HepG2 (cell line): ENCODE measurements around the gene AKR1E2.

Source experiments
- EZH2 ChIP-seq: conservative IDR thresholded peaks from 2 replicates; pipeline ENCODE4 v1.6.1; 2012; ENCODE audit warnings: mild to moderate bottlenecking, low read depth, low read length, moderate library complexity
- LCORL ChIP-seq, 2 experiments: fragments of 450-650 bp in 1 of 2; sonication (generic) in 1 of 2; formaldehyde crosslinking in 1 of 2; IDR thresholded peaks; 2 replicates each; pipeline versions ENCODE4 v1.5.0 to v1.6.1; 2017 to 2020; ENCODE audit warnings: antibody characterized with exemption in 1 of 2, missing genetic modification reagents in 1 of 2
- POLR2A ChIP-seq, 2 experiments: IDR thresholded peaks; 2 replicates each; pipeline ENCODE4 v1.6.1; 2011; ENCODE audit warnings: low read depth in 2 of 2, low read length in 2 of 2, mild to moderate bottlenecking in 1 of 2, moderate library complexity in 1 of 2; ENCODE audit not compliant: insufficient read depth in 1 of 2
- PRDM4 ChIP-seq: sonication (generic); formaldehyde crosslinking; IDR thresholded peaks from 2 replicates; pipeline ENCODE4 v1.9.0; 2021; ENCODE audit warnings: missing genetic modification reagents, borderline replicate concordance
- RELA ChIP-seq: sonication (generic); formaldehyde crosslinking; IDR thresholded peaks from 2 replicates; pipeline ENCODE4 v1.4.0; 2020; ENCODE audit warnings: missing genetic modification reagents
- ZNF333 ChIP-seq: sonication (generic); formaldehyde crosslinking; IDR thresholded peaks from 2 replicates; pipeline ENCODE4 v1.4.0; 2020; ENCODE audit warnings: mild to moderate bottlenecking, missing genetic modification reagents, borderline replicate concordance
- ZNF598 ChIP-seq: sonication (generic); formaldehyde crosslinking; IDR thresholded peaks from 2 replicates; pipeline ENCODE4 v1.5.1; 2020; ENCODE audit warnings: mild to moderate bottlenecking, missing genetic modification reagents, borderline replicate concordance
- ZNF782 ChIP-seq: sonication (generic); formaldehyde crosslinking; IDR thresholded peaks from 2 replicates; pipeline ENCODE4 v1.4.0; 2020; ENCODE audit warnings: missing genetic modification reagents, mild to moderate bottlenecking, borderline replicate concordance
- TF ChIP-seq, protein P1 (sequence below): sonication (generic); formaldehyde crosslinking; IDR thresholded peaks from 2 replicates; pipeline ENCODE4 v1.5.0; 2020; ENCODE audit warnings: mild to moderate bottlenecking, missing genetic modification reagents, moderate library complexity
- TF ChIP-seq, protein P2 (sequence below), 2 experiments: sonication (generic) in 1 of 2; formaldehyde crosslinking in 1 of 2; IDR thresholded peaks; 2 replicates each; pipeline versions ENCODE4 v1.5.1 to v1.6.1; 2011 to 2020; ENCODE audit warnings: borderline replicate concordance in 1 of 2, low read depth in 1 of 2, low read length in 1 of 2, mild to moderate bottlenecking in 1 of 2, missing genetic modification reagents in 1 of 2, moderate library complexity in 1 of 2
- TF ChIP-seq, protein P3 (sequence below): sonication (generic); formaldehyde crosslinking; IDR thresholded peaks from 2 replicates; pipeline ENCODE4 v1.8.1; 2023; ENCODE audit warnings: mild to moderate bottlenecking, missing genetic modification reagents

DNA sequence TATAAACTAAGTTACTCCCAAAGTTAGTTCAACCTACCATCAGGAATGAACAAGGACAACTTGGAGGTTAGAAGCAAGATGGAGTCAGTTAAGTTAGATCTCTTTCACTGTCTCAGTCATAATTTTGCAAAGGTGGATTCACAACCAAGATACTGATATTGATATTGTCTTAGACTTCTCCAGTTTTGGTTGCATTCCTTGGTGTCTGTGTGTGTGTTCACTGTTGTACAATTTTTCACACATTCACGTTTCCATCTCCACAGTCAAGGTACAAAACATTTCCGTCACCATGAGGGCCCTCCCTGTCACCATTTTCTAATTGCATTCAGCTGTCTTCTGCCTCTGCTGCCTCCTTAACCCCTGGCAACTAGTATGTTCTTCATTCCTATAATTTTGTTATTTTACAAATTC lies 41.1 kb downstream of the AKR1E2 start:
- TF ChIP-seq POLR2A (IDR thresholded peaks at IDR 0.05; ENCODE audit: insufficient read depth in 1 of 2, low read depth in 2 of 2, low read length in 2 of 2) (no peak), EZH2 (no peak), PRDM4 (CRISPR knock-in tag) (no peak), ZNF782 (CRISPR knock-in tag) (no peak), RELA (CRISPR knock-in tag) (no peak), ZNF598 (CRISPR knock-in tag) (no peak), ZNF333 (CRISPR knock-in tag) (no peak), LCORL (IDR thresholded peaks at IDR 0.05) (no peak), LCORL (CRISPR knock-in tag; IDR thresholded peaks at IDR 0.05) (no peak)
- TF ChIP-seq, protein P1, sequence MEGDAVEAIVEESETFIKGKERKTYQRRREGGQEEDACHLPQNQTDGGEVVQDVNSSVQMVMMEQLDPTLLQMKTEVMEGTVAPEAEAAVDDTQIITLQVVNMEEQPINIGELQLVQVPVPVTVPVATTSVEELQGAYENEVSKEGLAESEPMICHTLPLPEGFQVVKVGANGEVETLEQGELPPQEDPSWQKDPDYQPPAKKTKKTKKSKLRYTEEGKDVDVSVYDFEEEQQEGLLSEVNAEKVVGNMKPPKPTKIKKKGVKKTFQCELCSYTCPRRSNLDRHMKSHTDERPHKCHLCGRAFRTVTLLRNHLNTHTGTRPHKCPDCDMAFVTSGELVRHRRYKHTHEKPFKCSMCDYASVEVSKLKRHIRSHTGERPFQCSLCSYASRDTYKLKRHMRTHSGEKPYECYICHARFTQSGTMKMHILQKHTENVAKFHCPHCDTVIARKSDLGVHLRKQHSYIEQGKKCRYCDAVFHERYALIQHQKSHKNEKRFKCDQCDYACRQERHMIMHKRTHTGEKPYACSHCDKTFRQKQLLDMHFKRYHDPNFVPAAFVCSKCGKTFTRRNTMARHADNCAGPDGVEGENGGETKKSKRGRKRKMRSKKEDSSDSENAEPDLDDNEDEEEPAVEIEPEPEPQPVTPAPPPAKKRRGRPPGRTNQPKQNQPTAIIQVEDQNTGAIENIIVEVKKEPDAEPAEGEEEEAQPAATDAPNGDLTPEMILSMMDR (CRISPR knock-in tag): no peak
- TF ChIP-seq, protein P2, sequence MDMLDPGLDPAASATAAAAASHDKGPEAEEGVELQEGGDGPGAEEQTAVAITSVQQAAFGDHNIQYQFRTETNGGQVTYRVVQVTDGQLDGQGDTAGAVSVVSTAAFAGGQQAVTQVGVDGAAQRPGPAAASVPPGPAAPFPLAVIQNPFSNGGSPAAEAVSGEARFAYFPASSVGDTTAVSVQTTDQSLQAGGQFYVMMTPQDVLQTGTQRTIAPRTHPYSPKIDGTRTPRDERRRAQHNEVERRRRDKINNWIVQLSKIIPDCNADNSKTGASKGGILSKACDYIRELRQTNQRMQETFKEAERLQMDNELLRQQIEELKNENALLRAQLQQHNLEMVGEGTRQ (IDR thresholded peaks at IDR 0.05; ENCODE audit: low read depth, low read length): no peak
- TF ChIP-seq, protein P2 (CRISPR knock-in tag; IDR thresholded peaks at IDR 0.05; ENCODE audit: borderline replicate concordance): no peak
- TF ChIP-seq, protein P3, sequence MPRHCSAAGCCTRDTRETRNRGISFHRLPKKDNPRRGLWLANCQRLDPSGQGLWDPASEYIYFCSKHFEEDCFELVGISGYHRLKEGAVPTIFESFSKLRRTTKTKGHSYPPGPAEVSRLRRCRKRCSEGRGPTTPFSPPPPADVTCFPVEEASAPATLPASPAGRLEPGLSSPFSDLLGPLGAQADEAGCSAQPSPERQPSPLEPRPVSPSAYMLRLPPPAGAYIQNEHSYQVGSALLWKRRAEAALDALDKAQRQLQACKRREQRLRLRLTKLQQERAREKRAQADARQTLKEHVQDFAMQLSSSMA: no peak
